Hepatocyte (in vitro differentiated cells): ENCODE data around the gene CHST11. TPM values are rescaled to one million over a fixed set of nuclear protein-coding genes. Genes with fewer than 3 reads are reported as not detected.

Experiments used
- DNase-seq: peaks from one replicate; pipeline ENCODE4 v3.0.0-alpha.2; 2016; ENCODE audit warnings: low spot score
- H2AFZ ChIP-seq: fragments of 200-600 bp; sonication (generic); 2 replicates; pipeline ENCODE4 v1.6.0; 2016; ENCODE audit warnings: antibody characterized with exemption, mild to moderate bottlenecking
- H3K27ac ChIP-seq: fragments of 200-600 bp; sonication (generic); 2 replicates; pipeline ENCODE4 v1.5.1; 2016; ENCODE audit warnings: mild to moderate bottlenecking
- H3K27me3 ChIP-seq: fragments of 200-600 bp; sonication (generic); 2 replicates; pipeline ENCODE4 v1.6.1; 2016
- H3K36me3 ChIP-seq: fragments of 200-600 bp; sonication (generic); replicated peaks from 2 replicates; pipeline ENCODE4 v1.5.1; 2016; ENCODE audit warnings: low read depth; ENCODE audit not compliant: insufficient read depth
- H3K4me1 ChIP-seq: fragments of 200-600 bp; sonication (generic); 2 replicates; pipeline ENCODE4 v1.5.1; 2016; ENCODE audit warnings: mild to moderate bottlenecking, moderate library complexity; ENCODE audit not compliant: insufficient read depth
- H3K4me2 ChIP-seq: fragments of 200-600 bp; sonication (generic); 2 replicates; pipeline ENCODE4 v1.6.0; 2016
- H3K4me3 ChIP-seq: fragments of 200-600 bp; sonication (generic); 2 replicates; pipeline ENCODE4 v1.5.1; 2016; ENCODE audit warnings: mild to moderate bottlenecking
- H3K79me2 ChIP-seq: fragments of 200-600 bp; sonication (generic); 2 replicates; pipeline ENCODE4 v1.6.0; 2017; ENCODE audit warnings: mild to moderate bottlenecking
- H3K9me2 ChIP-seq: fragments of 200-600 bp; sonication (generic); replicated peaks from 2 replicates; pipeline ENCODE4 v1.6.0; 2017; ENCODE audit warnings: mild to moderate bottlenecking; ENCODE audit not compliant: insufficient read depth
- H3K9me3 ChIP-seq: fragments of 200-600 bp; sonication (generic); 2 replicates; pipeline ENCODE4 v1.5.1; 2016; ENCODE audit warnings: low read depth, mild to moderate bottlenecking
- H4K20me1 ChIP-seq: fragments of 200-600 bp; sonication (generic); 2 replicates; pipeline ENCODE4 v1.6.0; 2016; ENCODE audit warnings: mild to moderate bottlenecking; ENCODE audit not compliant: insufficient read depth, poor library complexity, severe bottlenecking
- EZH2 ChIP-seq: fragments of 200-600 bp; sonication (generic); IDR thresholded peaks from 2 replicates; pipeline ENCODE4 v1.6.1; 2016; ENCODE audit warnings: antibody characterized with exemption, mild to moderate bottlenecking, borderline replicate concordance
- EZH2phosphoT487 ChIP-seq: fragments of 200-600 bp; sonication (generic); IDR thresholded peaks from one replicate; pipeline ENCODE4 v1.6.1; 2018; ENCODE audit warnings: antibody characterized with exemption, mild to moderate bottlenecking, low read depth, moderate library complexity; ENCODE audit not compliant: unreplicated experiment, severe bottlenecking
- WGBS: methylation state at CpG from one replicate; pipeline ENCODE4 v1.1.6; 2016; ENCODE audit warnings: low lambda C conversion rate; ENCODE audit errors: missing lambda C conversion rate; 5-methylcytosine and 5-hydroxymethylcytosine counted together
- polyA plus RNA-seq: library from polyadenylated mRNA; unstranded; fragments of >200 nt; fragmentation: Nextera tagmentation; extraction: Ambion mirVana; gene quantifications from 2 replicates; pipeline ENCODE4 v1.2.1, GENCODE V29; 2016
- total RNA-seq: library from RNA; depleted of rRNA; stranded (reverse); fragments of >200 nt; gene quantifications from 2 replicates; pipeline ENCODE4 v1.2.3, GENCODE V29; 2014
- TF ChIP-seq, protein P1 (sequence below): fragments of 200-600 bp; sonication (generic); IDR thresholded peaks from 2 replicates; pipeline ENCODE4 v1.5.1; 2016; ENCODE audit warnings: antibody characterized with exemption, mild to moderate bottlenecking; ENCODE audit not compliant: poor library complexity

The CHST11 gene
- total and polyA plus RNA-seq, 2 experiments from 2014 or later: 5.2 to 8.9 TPM

DNA sequence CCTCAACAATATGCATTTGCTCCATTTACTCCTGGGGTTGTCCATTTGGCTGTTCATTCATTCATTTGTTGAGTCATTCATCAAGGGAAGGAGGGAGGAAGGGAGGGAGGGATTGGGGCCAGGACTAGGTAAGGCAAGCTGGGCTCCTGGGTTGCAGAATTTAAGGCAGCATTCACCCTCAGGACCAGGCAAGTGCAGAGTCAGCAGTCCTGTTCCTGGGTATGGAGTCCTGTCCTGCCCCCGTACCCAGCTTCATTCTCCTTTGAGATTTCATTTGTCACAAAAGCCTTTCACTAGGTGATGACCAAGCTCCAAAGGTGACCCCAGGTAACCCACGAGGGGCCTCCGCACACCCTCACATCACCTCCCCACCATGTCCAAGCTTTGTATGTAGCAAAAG lies 178.1 kb downstream of the CHST11 start:
- WGBS: 96% methylated on average over 3 of the region's 3 CpGs
- no peak for DNase-seq
- no peaks in the 10 kb centered on the region for H3K9me3 ChIP-seq
- no peaks in the 10 kb centered on the region for H3K79me2 ChIP-seq
- H3K9me2 ChIP-seq: no peaks in the 10 kb centered on the region
- no peak overlapping the region for H3K4me2 ChIP-seq
- TF ChIP-seq, protein P1, sequence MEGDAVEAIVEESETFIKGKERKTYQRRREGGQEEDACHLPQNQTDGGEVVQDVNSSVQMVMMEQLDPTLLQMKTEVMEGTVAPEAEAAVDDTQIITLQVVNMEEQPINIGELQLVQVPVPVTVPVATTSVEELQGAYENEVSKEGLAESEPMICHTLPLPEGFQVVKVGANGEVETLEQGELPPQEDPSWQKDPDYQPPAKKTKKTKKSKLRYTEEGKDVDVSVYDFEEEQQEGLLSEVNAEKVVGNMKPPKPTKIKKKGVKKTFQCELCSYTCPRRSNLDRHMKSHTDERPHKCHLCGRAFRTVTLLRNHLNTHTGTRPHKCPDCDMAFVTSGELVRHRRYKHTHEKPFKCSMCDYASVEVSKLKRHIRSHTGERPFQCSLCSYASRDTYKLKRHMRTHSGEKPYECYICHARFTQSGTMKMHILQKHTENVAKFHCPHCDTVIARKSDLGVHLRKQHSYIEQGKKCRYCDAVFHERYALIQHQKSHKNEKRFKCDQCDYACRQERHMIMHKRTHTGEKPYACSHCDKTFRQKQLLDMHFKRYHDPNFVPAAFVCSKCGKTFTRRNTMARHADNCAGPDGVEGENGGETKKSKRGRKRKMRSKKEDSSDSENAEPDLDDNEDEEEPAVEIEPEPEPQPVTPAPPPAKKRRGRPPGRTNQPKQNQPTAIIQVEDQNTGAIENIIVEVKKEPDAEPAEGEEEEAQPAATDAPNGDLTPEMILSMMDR: no peak
- TF ChIP-seq EZH2: no peak
- TF ChIP-seq EZH2phosphoT487: no peak
- H2AFZ ChIP-seq: no peak overlapping the region
- H3K36me3 ChIP-seq: no peaks in the 10 kb centered on the region
- H3K4me3 ChIP-seq: no peak overlapping the region
- H3K27me3 ChIP-seq: no peaks in the 10 kb centered on the region
- no peaks in the 10 kb centered on the region for H4K20me1 ChIP-seq
- H3K27ac ChIP-seq: no peak overlapping the region
- no peaks in the 10 kb centered on the region for H3K4me1 ChIP-seq

DNA sequence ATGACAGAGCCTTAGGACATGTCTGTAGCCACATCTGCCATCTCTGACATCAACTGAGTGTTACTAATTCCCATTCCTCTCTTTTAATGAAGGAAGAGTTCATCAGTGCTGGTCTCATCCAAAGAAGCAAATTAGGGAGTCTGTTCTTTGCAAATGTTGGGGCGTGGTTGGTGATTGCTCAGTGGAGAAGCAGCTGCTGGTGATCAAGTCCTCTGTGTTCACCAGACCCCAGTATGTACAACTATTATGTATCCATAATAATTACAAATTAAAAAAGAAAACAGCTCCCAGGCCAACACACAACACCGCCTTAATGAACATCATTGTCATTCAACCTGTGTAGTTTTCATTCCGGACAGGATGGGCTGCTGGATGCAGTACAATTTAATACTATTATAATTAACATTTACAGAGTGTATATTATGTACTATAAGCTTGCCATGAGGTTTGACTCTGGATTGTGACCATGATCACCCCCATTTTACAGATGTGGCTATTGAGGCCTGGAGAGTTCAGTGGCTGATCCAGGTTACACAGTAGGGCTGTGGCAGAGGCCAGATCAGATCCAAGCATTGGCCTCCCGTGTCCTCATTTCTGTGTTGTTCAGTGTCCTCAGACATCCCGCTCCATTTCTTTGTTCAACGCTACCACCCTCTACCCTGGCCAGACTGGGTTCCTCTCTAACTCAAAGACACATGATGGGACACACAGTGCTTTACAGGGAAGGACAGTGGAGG lies 179.0 kb downstream of the CHST11 start:
- no peaks in the 10 kb centered on the region for H3K36me3 ChIP-seq
- 96% methylated on average over 6 of the region's 6 CpGs for WGBS
- H2AFZ ChIP-seq: no peak overlapping the region

DNA sequence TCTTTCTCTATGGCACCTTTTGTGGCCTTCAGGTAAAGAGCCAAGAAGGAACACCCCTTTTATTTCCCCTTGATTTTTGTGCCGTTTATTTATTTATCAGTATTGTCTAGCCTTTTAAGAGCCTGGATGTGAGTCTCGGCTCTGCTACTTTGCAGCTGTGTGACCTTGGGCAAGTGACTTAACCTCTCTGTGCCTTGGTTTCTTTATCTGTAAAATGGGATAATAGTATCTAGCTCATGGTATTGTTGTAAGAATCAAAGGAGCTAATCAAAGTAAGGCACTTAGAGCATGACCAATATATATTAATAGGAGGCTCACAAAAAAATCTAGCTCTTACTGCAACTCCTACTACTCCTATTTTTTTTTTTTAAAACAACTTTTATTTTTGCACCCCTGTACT lies 179.7 kb downstream of the CHST11 start:
- Histone ChIP-seq H3K27me3 (no peaks in the 10 kb centered on the region), H3K4me2 (no peak overlapping the region), H3K4me3 (no peak overlapping the region), H3K9me2 (no peaks in the 10 kb centered on the region), H3K27ac (no peak overlapping the region), H4K20me1 (no peaks in the 10 kb centered on the region), H3K79me2 (no peaks in the 10 kb centered on the region), H3K36me3 (no peaks in the 10 kb centered on the region), H2AFZ (no peak overlapping the region), H3K9me3 (no peaks in the 10 kb centered on the region), H3K4me1 (no peaks in the 10 kb centered on the region)
- TF ChIP-seq EZH2phosphoT487 (no peak), EZH2 (no peak)
- TF ChIP-seq, protein P1: no peak
- DNase-seq: no peak
- 96% methylated on average over 2 of the region's 2 CpGs for WGBS

More for the DNA sequence above, 179.0 kb downstream of the CHST11 start:
- H3K9me2 ChIP-seq: no peaks in the 10 kb centered on the region
- no peak for DNase-seq
- H3K4me3 ChIP-seq: no peak overlapping the region
- H4K20me1 ChIP-seq: no peaks in the 10 kb centered on the region
- no peak overlapping the region for H3K4me2 ChIP-seq
- H3K9me3 ChIP-seq: no peaks in the 10 kb centered on the region
- H3K27me3 ChIP-seq: no peaks in the 10 kb centered on the region
- no peaks in the 10 kb centered on the region for H3K4me1 ChIP-seq
- H3K79me2 ChIP-seq: no peaks in the 10 kb centered on the region
- TF ChIP-seq, protein P1: no peak
- TF ChIP-seq EZH2 (no peak), EZH2phosphoT487 (no peak)
- H3K27ac ChIP-seq: no peak overlapping the region
